Neural progenitor cell (in vitro differentiated cells): ENCODE data around the gene JMJD8. TPM values are rescaled to one million over a fixed set of nuclear protein-coding genes. Genes with fewer than 3 reads are reported as not detected.

ENCODE experiments used
- DNase-seq: peaks from one replicate; pipeline ENCODE4 v3.0.0-alpha.2; 2016; ENCODE audit warnings: low spot score
- H2AFZ ChIP-seq: fragments of 200-600 bp; sonication (generic); replicated peaks from 2 replicates; pipeline ENCODE4 v1.6.1; 2016; ENCODE audit warnings: antibody characterized with exemption
- H3F3A ChIP-seq: fragments of 200-600 bp; sonication (generic); 2 replicates; pipeline ENCODE4 v1.6.1; 2016; ENCODE audit warnings: antibody characterized with exemption, low read depth
- H3K27ac ChIP-seq: fragments of 200-600 bp; sonication (generic); 2 replicates; pipeline ENCODE4 v1.5.1; 2016; ENCODE audit warnings: mild to moderate bottlenecking
- H3K27me3 ChIP-seq: fragments of 200-600 bp; sonication (generic); 2 replicates; pipeline ENCODE4 v1.6.1; 2016; ENCODE audit warnings: mild to moderate bottlenecking, moderate library complexity
- H3K36me3 ChIP-seq: fragments of 200-600 bp; sonication (generic); 2 replicates; pipeline ENCODE4 v1.5.1; 2016
- H3K4me1 ChIP-seq: fragments of 200-600 bp; sonication (generic); 2 replicates; pipeline ENCODE4 v1.6.1; 2016; ENCODE audit warnings: mixed run types
- H3K4me2 ChIP-seq: fragments of 200-600 bp; sonication (generic); 2 replicates; pipeline ENCODE4 v1.6.1; 2016
- H3K4me3 ChIP-seq: fragments of 200-600 bp; sonication (generic); 2 replicates; pipeline ENCODE4 v1.5.1; 2016
- H3K79me2 ChIP-seq: fragments of 200-600 bp; sonication (generic); 2 replicates; pipeline ENCODE4 v1.6.1; 2016; ENCODE audit warnings: low read depth
- H3K9ac ChIP-seq: fragments of 200-600 bp; sonication (generic); 2 replicates; pipeline ENCODE4 v1.6.1; 2016
- H3K9me3 ChIP-seq: fragments of 200-600 bp; sonication (generic); 2 replicates; pipeline ENCODE4 v1.5.1; 2016; ENCODE audit warnings: low read depth
- H4K20me1 ChIP-seq: fragments of 200-600 bp; sonication (generic); 2 replicates; pipeline ENCODE4 v1.6.1; 2016; ENCODE audit warnings: low read depth
- H3K27ac Mint-ChIP-seq: 3 replicates; pipeline ENCODE4 v1.8.0; 2021; ENCODE audit warnings: mixed read lengths
- H3K27me3 Mint-ChIP-seq: 2 replicates; pipeline ENCODE4 v1.8.0; 2022; ENCODE audit warnings: low read depth, mild to moderate bottlenecking, inconsistent platforms, moderate library complexity, mixed read lengths; ENCODE audit not compliant: insufficient read depth
- H3K36me3 Mint-ChIP-seq: 3 replicates; pipeline ENCODE4 v1.8.0; 2021; ENCODE audit warnings: mixed read lengths
- H3K4me1 Mint-ChIP-seq: 3 replicates; pipeline ENCODE4 v1.8.0; 2021; ENCODE audit warnings: mixed read lengths
- H3K4me3 Mint-ChIP-seq: 3 replicates; pipeline ENCODE4 v1.8.0; 2021; ENCODE audit warnings: mild to moderate bottlenecking, moderate library complexity, mixed read lengths
- H3K9me3 Mint-ChIP-seq: 3 replicates; pipeline ENCODE4 v1.8.0; 2020; ENCODE audit warnings: mixed read lengths
- EZH2 ChIP-seq: fragments of 200-600 bp; sonication (generic); IDR thresholded peaks from 2 replicates; pipeline ENCODE4 v1.6.1; 2017; ENCODE audit warnings: antibody characterized with exemption, mild to moderate bottlenecking, moderate library complexity
- EZH2phosphoT487 ChIP-seq: fragments of 200-600 bp; sonication (generic); IDR thresholded peaks from 2 replicates; pipeline ENCODE4 v1.6.1; 2017; ENCODE audit warnings: antibody characterized with exemption
- total RNA-seq: library from RNA; depleted of rRNA; stranded (reverse); fragments of >200 nt; gene quantifications from 2 replicates; pipeline ENCODE4 v1.2.3, GENCODE V29; 2015; ENCODE audit warnings: low replicate concordance
- TF ChIP-seq, protein P1 (sequence below): fragments of 200-600 bp; sonication (generic); IDR thresholded peaks from 2 replicates; pipeline ENCODE4 v1.5.1; 2017; ENCODE audit warnings: antibody characterized with exemption, mild to moderate bottlenecking

Gene JMJD8
- total RNA-seq, 1 donor from 2014 or later = 32.1 TPM

DNA sequence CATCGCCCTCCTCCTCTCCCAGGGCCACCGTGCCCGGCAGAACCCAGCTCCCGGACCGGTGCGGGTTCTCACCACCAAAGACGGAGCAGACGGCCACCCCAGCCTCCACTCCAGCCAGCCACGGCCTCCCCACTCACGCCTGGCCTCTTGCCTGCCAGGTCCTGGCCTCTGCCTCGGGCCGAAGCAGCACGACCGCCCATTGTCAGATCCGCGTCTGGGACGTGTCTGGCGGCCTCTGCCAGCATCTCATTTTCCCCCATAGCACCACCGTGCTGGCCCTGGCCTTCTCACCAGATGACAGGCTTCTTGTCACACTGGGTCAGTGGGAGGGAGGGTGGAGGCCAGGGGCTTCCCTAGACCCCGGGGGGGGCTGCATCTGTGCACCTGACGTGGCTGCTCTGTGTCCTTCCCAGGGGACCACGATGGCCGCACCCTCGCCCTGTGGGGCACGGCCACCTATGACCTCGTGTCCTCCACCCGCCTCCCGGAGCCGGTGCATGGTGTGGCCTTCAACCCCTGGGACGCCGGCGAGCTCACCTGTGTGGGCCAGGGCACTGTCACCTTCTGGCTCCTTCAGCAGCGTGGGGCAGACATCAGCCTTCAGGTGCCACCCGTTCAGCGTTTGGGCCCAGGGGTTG lies 22.8 kb downstream of the JMJD8 start:
- Histone ChIP-seq H3K36me3 (no peaks in the 10 kb centered on the region), H3K4me1 (peaks cover 3% of the 10 kb centered on the region), H3K27me3 (no peaks in the 10 kb centered on the region), H3K9me3 (no peaks in the 10 kb centered on the region), H3K4me3 (no peak overlapping the region), H3K79me2 (no peaks in the 10 kb centered on the region), H3K4me2 (no peak overlapping the region), H3F3A (peaks cover 3% of the 10 kb centered on the region), H2AFZ (no peak overlapping the region), H3K9ac (no peak overlapping the region), H3K27ac (no peak overlapping the region), H4K20me1 (peaks cover 5% of the 10 kb centered on the region)
- TF ChIP-seq EZH2 (no peak), EZH2phosphoT487 (no peak)
- TF ChIP-seq, protein P1, sequence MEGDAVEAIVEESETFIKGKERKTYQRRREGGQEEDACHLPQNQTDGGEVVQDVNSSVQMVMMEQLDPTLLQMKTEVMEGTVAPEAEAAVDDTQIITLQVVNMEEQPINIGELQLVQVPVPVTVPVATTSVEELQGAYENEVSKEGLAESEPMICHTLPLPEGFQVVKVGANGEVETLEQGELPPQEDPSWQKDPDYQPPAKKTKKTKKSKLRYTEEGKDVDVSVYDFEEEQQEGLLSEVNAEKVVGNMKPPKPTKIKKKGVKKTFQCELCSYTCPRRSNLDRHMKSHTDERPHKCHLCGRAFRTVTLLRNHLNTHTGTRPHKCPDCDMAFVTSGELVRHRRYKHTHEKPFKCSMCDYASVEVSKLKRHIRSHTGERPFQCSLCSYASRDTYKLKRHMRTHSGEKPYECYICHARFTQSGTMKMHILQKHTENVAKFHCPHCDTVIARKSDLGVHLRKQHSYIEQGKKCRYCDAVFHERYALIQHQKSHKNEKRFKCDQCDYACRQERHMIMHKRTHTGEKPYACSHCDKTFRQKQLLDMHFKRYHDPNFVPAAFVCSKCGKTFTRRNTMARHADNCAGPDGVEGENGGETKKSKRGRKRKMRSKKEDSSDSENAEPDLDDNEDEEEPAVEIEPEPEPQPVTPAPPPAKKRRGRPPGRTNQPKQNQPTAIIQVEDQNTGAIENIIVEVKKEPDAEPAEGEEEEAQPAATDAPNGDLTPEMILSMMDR = no peak
- H3K4me1 Mint-ChIP-seq = peaks cover 4% of the 10 kb centered on the region
- H3K36me3 Mint-ChIP-seq = peaks cover 2% of the 10 kb centered on the region
- no peaks in the 10 kb centered on the region for H3K9me3 Mint-ChIP-seq
- no peak for DNase-seq
- no peak overlapping the region for H3K4me3 Mint-ChIP-seq
- H3K27me3 Mint-ChIP-seq = peaks cover 2% of the 10 kb centered on the region
- H3K27ac Mint-ChIP-seq = no peak overlapping the region

DNA sequence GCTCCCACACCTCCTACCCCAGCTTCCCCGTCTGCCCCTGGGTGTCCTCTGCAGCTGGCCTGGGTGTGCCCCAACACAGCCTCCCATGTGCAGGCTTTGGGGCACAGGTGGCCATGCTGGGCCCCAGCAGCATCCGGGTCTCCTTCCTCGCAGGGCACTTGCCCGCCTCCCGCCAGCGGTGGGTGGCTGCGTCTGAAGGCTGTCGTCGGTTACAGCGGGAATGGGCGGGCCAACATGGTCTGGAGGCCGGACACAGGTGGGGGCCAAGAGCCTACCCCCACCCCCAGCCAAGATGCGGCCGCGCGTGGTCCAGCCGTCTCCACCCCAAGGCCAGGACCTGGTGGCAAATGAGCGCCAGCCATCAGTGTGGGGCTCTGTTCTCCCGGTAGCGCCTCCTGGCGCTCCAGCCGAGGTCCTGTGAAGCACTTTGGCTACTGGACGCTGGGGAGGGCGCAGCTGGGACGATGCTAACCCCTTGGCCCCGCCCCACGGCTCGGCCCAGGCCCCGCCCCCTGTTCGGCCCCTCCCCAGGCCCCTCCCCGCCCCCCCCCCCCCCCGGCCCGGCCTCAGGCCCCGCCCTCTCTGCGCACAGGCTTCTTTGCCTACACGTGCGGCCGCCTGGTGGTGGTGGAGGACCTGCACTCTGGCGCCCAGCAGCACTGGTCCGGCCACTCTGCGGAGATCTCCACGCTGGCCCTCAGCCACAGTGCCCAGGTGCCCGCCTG lies 23.5 kb downstream of the JMJD8 start:
- Histone ChIP-seq H3K4me1 (peaks cover 3% of the 10 kb centered on the region), H3F3A (peaks cover 3% of the 10 kb centered on the region), H3K9ac (no peak overlapping the region), H3K4me3 (no peak overlapping the region), H3K36me3 (no peaks in the 10 kb centered on the region), H3K27ac (no peak overlapping the region), H4K20me1 (peaks cover 5% of the 10 kb centered on the region), H3K27me3 (no peaks in the 10 kb centered on the region), H3K9me3 (no peaks in the 10 kb centered on the region), H3K79me2 (no peaks in the 10 kb centered on the region), H3K4me2 (peak overlapping the region; percentile 61), H2AFZ (peak overlapping the region; percentile 57)
- H3K36me3 Mint-ChIP-seq = peaks cover 2% of the 10 kb centered on the region
- no peak overlapping the region for H3K27ac Mint-ChIP-seq
- H3K27me3 Mint-ChIP-seq = peaks cover 2% of the 10 kb centered on the region
- no peak overlapping the region for H3K4me3 Mint-ChIP-seq
- peak; percentile 97 for DNase-seq
- TF ChIP-seq, protein P1 = peak; percentile 60
- TF ChIP-seq EZH2phosphoT487 (no peak), EZH2 (no peak)
- no peaks in the 10 kb centered on the region for H3K9me3 Mint-ChIP-seq
- peaks cover 4% of the 10 kb centered on the region for H3K4me1 Mint-ChIP-seq

GRCh38 chr16:660132-660458 lies 24.0 kb downstream of the JMJD8 start:
- DNase-seq = no peak
- no peak overlapping the region for H3K9ac ChIP-seq
- peaks cover 2% of the 10 kb centered on the region for H3K27me3 Mint-ChIP-seq
- TF ChIP-seq, protein P1 = no peak
- TF ChIP-seq EZH2phosphoT487 (no peak), EZH2 (no peak)
- no peak overlapping the region for H3K27ac ChIP-seq
- H3F3A ChIP-seq = peaks cover 3% of the 10 kb centered on the region
- H3K4me1 ChIP-seq = peaks cover 3% of the 10 kb centered on the region
- no peaks in the 10 kb centered on the region for H3K79me2 ChIP-seq
- no peak overlapping the region for H3K4me3 ChIP-seq
- no peaks in the 10 kb centered on the region for H3K9me3 ChIP-seq
- H3K4me1 Mint-ChIP-seq = peaks cover 4% of the 10 kb centered on the region
- no peak overlapping the region for H3K27ac Mint-ChIP-seq
- no peaks in the 10 kb centered on the region for H3K36me3 ChIP-seq
- no peak overlapping the region for H2AFZ ChIP-seq
- H3K27me3 ChIP-seq = no peaks in the 10 kb centered on the region
- H4K20me1 ChIP-seq = peaks cover 5% of the 10 kb centered on the region
- no peaks in the 10 kb centered on the region for H3K9me3 Mint-ChIP-seq
- H3K36me3 Mint-ChIP-seq = peaks cover 2% of the 10 kb centered on the region
- no peak overlapping the region for H3K4me2 ChIP-seq
- no peak overlapping the region for H3K4me3 Mint-ChIP-seq
